Measurements from ENCODE around the gene STON2.

- TF ChIP-seq CTCF (conservative IDR thresholded peaks at IDR 0.05; ENCODE audit: low read depth, low read length) (0 out of 2 replicates have a peak, but pooled peaks have one; percentile 18), EZH2 (IDR thresholded peaks at IDR 0.05; ENCODE audit: borderline replicate concordance, low read depth, low read length, poor library complexity, severe bottlenecking) (no peak)
These were observed 97.5 kb downstream of the STON2 start for GRCh38 chr14:81302638-81303037.

Data from A673 (cell line).